ENCODE results near the gene FBXO17. TPM values are rescaled to one million over a fixed set of nuclear protein-coding genes. Genes with fewer than 3 reads are reported as not detected.

Gene FBXO17
- total RNA-seq, 2 donors from 2014 or later = 29.6 to 31.7 TPM

- TF ChIP-seq, protein P1, sequence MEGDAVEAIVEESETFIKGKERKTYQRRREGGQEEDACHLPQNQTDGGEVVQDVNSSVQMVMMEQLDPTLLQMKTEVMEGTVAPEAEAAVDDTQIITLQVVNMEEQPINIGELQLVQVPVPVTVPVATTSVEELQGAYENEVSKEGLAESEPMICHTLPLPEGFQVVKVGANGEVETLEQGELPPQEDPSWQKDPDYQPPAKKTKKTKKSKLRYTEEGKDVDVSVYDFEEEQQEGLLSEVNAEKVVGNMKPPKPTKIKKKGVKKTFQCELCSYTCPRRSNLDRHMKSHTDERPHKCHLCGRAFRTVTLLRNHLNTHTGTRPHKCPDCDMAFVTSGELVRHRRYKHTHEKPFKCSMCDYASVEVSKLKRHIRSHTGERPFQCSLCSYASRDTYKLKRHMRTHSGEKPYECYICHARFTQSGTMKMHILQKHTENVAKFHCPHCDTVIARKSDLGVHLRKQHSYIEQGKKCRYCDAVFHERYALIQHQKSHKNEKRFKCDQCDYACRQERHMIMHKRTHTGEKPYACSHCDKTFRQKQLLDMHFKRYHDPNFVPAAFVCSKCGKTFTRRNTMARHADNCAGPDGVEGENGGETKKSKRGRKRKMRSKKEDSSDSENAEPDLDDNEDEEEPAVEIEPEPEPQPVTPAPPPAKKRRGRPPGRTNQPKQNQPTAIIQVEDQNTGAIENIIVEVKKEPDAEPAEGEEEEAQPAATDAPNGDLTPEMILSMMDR (IDR thresholded peaks at IDR 0.05) = no peak
- DNase-seq (ENCODE audit: low spot score) (no peak), ATAC-seq (ENCODE audit: insufficient number of reproducible peaks, low FRiP score, low read depth) (no peak)
- Histone ChIP-seq H3K4me1 (ENCODE audit: control insufficient read depth in 1 of 2, low read depth in 2 of 2) (no peaks in the 10 kb centered on the region), H3K4me3 (no peak overlapping the region), H3K27ac (no peak overlapping the region), H3K36me3 (peaks cover 3% of the 10 kb centered on the region), H3K27me3 (replicated peaks; ENCODE audit: insufficient read depth) (no peaks in the 10 kb centered on the region), H3K9me3 (no peaks in the 10 kb centered on the region)
These were observed 53.9 kb downstream of the FBXO17 start for GRCh38 chr19:38921420-38922274.

DNA sequence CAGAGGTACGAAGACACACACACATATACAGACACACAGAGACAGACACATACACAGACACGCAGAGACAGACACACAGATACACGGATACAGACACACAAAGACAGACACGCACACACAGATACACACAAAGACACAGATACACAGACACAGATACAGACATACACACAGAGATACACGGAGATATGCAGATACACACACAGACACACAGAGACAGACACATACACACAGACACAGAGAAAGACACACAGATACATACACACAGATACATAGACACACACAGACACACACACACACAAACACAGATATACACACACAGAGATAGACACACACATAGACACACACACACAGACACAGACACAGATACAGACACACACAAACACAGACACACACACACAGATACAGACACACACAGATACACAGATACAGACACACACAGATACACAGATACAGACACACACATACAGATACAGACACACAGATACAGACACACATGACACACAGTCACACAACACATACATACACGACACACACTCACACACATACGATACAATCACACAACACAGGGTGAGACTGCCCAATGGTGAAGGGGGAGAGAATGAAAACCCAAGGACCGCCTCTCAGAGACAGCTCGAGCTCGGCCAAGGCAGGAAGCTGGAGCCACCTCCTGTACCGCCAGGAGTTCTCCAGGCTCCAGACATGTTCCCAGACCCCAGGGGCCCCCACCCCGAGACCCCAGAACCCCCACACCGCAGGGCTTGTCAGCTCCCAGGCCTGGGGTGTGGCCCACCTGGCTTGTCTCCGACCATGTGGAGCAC lies 54.7 kb downstream of the FBXO17 start:
- DNase-seq (ENCODE audit: low spot score) (no peak), ATAC-seq (ENCODE audit: insufficient number of reproducible peaks, low FRiP score, low read depth) (no peak)
- no peak overlapping the region for H3K27ac ChIP-seq
- H3K36me3 ChIP-seq = peaks cover 3% of the 10 kb centered on the region
- H3K4me3 ChIP-seq = no peak overlapping the region
- TF ChIP-seq, protein P1 (IDR thresholded peaks at IDR 0.05) = no peak
- H3K27me3 ChIP-seq (replicated peaks; ENCODE audit: insufficient read depth) = no peaks in the 10 kb centered on the region
- no peaks in the 10 kb centered on the region for H3K9me3 ChIP-seq
- no peaks in the 10 kb centered on the region for H3K4me1 ChIP-seq (ENCODE audit: control insufficient read depth in 1 of 2, low read depth in 2 of 2)

DNA sequence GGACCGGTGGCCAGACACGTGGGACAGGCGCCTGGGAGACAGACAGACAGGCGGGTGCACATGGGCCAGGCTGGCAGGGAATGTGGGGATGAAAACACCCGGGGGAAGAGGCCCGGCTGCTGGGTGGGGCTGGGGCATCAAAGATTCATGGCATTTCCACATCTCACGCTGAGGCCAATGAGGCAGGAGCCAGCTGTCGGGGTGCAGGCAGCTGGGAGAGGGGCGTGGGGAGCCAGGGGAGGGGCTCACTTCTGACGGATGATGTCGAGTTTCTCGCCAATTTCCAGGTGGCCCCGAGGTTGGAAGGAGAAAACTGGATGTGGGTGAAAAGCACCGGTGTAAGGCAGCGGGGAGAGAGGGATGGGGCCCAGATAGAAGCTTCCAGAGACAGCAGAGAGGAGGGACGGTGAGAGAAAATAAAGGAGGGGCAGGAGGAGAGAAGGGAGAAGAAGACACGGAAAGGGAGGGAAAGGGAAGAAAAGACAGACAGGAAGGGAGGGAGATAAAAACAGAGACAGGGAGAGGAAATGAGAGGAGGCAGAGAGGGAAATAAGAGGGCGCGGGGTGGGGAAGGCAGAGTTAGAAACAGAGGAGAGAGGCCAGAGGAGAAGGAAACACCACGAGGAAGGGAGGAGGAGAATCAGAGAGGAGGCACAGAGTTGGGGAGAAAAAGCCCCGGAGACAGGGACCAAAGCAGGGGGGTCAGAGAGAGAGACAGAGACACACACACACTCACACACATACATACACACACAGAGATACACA lies 55.5 kb downstream of the FBXO17 start:
- Histone ChIP-seq H3K36me3 (peaks cover 3% of the 10 kb centered on the region), H3K27ac (no peak overlapping the region), H3K9me3 (no peaks in the 10 kb centered on the region), H3K4me1 (ENCODE audit: control insufficient read depth in 1 of 2, low read depth in 2 of 2) (no peaks in the 10 kb centered on the region), H3K4me3 (no peak overlapping the region), H3K27me3 (replicated peaks; ENCODE audit: insufficient read depth) (no peaks in the 10 kb centered on the region)
- DNase-seq (ENCODE audit: low spot score) (no peak), ATAC-seq (ENCODE audit: insufficient number of reproducible peaks, low FRiP score, low read depth) (no peak)
- TF ChIP-seq, protein P1 (IDR thresholded peaks at IDR 0.05) = no peak

GRCh38 chr19:38918526-38918925 lies 57.0 kb downstream of the FBXO17 start:
- no peak for ATAC-seq (ENCODE audit: insufficient number of reproducible peaks, low FRiP score, low read depth)
- no peaks in the 10 kb centered on the region for H3K27me3 ChIP-seq (replicated peaks; ENCODE audit: insufficient read depth)
- no peaks in the 10 kb centered on the region for H3K36me3 ChIP-seq
- no peak for DNase-seq (ENCODE audit: low spot score)
- TF ChIP-seq, protein P1 (IDR thresholded peaks at IDR 0.05) = no peak
- no peaks in the 10 kb centered on the region for H3K9me3 ChIP-seq
- no peaks in the 10 kb centered on the region for H3K4me1 ChIP-seq (ENCODE audit: control insufficient read depth in 1 of 2, low read depth in 2 of 2)
- no peak overlapping the region for H3K27ac ChIP-seq
- no peak overlapping the region for H3K4me3 ChIP-seq

Data from thoracic aorta (tissue), 2 donors.